Astrocyte (in vitro differentiated cells and primary cell): ENCODE results near the gene MRPS6. TPM values are rescaled to one million over a fixed set of nuclear protein-coding genes. Genes with fewer than 3 reads are reported as not detected.

ENCODE experiments used
- DNase-seq: peaks from one replicate; pipeline ENCODE4 v3.0.0-alpha.2; 2010; ENCODE audit warnings: low read depth
- FAIRE-seq: peaks from 2 replicates; lab custom pipeline; 2011; peaks lifted over from hg19 to GRCh38; lab: Jason Lieb, UNC
- H2AFZ ChIP-seq: 2 replicates; pipeline ENCODE4 v1.6.0; 2012; ENCODE audit warnings: low read depth, low read length, inconsistent platforms
- H3K27ac ChIP-seq: 2 replicates; pipeline ENCODE4 v1.5.1; 2011; ENCODE audit warnings: low read depth, low read length, inconsistent platforms
- H3K27me3 ChIP-seq: 2 replicates; pipeline ENCODE4 v1.6.0; 2011; ENCODE audit warnings: low read length, inconsistent platforms; ENCODE audit not compliant: insufficient read depth
- H3K36me3 ChIP-seq: 2 replicates; pipeline ENCODE4 v1.5.1; 2011; ENCODE audit warnings: low read length, inconsistent platforms; ENCODE audit not compliant: insufficient read depth
- H3K4me1 ChIP-seq: 2 replicates; pipeline ENCODE4 v1.5.1; 2011; ENCODE audit warnings: low read length, inconsistent platforms; ENCODE audit not compliant: insufficient read depth
- H3K4me2 ChIP-seq: 2 replicates; pipeline ENCODE4 v1.6.0; 2012; ENCODE audit warnings: low read length, inconsistent platforms
- H3K4me3 ChIP-seq: 2 replicates; pipeline ENCODE4 v1.5.1; 2011; ENCODE audit warnings: low read depth, mild to moderate bottlenecking, low read length, inconsistent platforms; ENCODE audit not compliant: insufficient read depth
- H3K79me2 ChIP-seq: 2 replicates; pipeline ENCODE4 v1.6.0; 2012; ENCODE audit warnings: mild to moderate bottlenecking, low read length, inconsistent platforms; ENCODE audit not compliant: insufficient read depth
- H3K9ac ChIP-seq: 2 replicates; pipeline ENCODE4 v1.6.0; 2012; ENCODE audit warnings: mild to moderate bottlenecking, low read length, inconsistent platforms
- H3K9me3 ChIP-seq: 2 replicates; pipeline ENCODE4 v1.5.1; 2012; ENCODE audit warnings: low read depth, mild to moderate bottlenecking, low read length, inconsistent platforms; ENCODE audit not compliant: insufficient read depth
- H4K20me1 ChIP-seq: 2 replicates; pipeline ENCODE4 v1.6.0; 2012; ENCODE audit warnings: low read length, inconsistent platforms; ENCODE audit not compliant: insufficient read depth
- H3K27ac Mint-ChIP-seq: one replicate; pipeline ENCODE4 v1.8.0; 2021; ENCODE audit warnings: mild to moderate bottlenecking, mixed read lengths; ENCODE audit not compliant: unreplicated experiment
- H3K27me3 Mint-ChIP-seq: one replicate; pipeline ENCODE4 v1.8.0; 2021; ENCODE audit warnings: low read depth, mixed read lengths; ENCODE audit not compliant: unreplicated experiment
- H3K36me3 Mint-ChIP-seq: one replicate; pipeline ENCODE4 v1.8.0; 2021; ENCODE audit warnings: low read depth, mixed read lengths; ENCODE audit not compliant: unreplicated experiment
- H3K4me1 Mint-ChIP-seq: one replicate; pipeline ENCODE4 v1.8.0; 2021; ENCODE audit warnings: low read depth, mixed read lengths; ENCODE audit not compliant: unreplicated experiment
- H3K4me3 Mint-ChIP-seq: one replicate; pipeline ENCODE4 v1.8.0; 2021; ENCODE audit warnings: mild to moderate bottlenecking, moderate library complexity, mixed read lengths; ENCODE audit not compliant: unreplicated experiment
- H3K9me3 Mint-ChIP-seq: one replicate; pipeline ENCODE4 v1.8.0; 2021; ENCODE audit warnings: mild to moderate bottlenecking, mixed read lengths; ENCODE audit not compliant: unreplicated experiment
- CTCF ChIP-seq: IDR thresholded peaks from 2 replicates; pipeline ENCODE4 v1.5.1; 2011; ENCODE audit warnings: low read depth, mild to moderate bottlenecking, inconsistent platforms, low read length, moderate library complexity; ENCODE audit not compliant: insufficient read depth
- EZH2 ChIP-seq: IDR thresholded peaks from 2 replicates; pipeline ENCODE4 v1.6.1; 2012; ENCODE audit warnings: mild to moderate bottlenecking, low read length, inconsistent platforms; ENCODE audit not compliant: insufficient read depth
- total RNA-seq: library from RNA; stranded (reverse); gene quantifications from 2 replicates; pipeline ENCODE4 v1.2.1, GENCODE V29; 2021

Gene MRPS6
- total RNA-seq, 1 donor from 2014 or later = 67.5 TPM

- Histone ChIP-seq H3K9me3 (no peaks in the 10 kb centered on the region), H3K9ac (no peak overlapping the region), H2AFZ (no peak overlapping the region), H3K4me2 (no peak overlapping the region), H3K79me2 (no peaks in the 10 kb centered on the region), H3K27ac (no peak overlapping the region), H3K27me3 (no peaks in the 10 kb centered on the region), H3K36me3 (no peaks in the 10 kb centered on the region), H3K4me1 (no peaks in the 10 kb centered on the region), H3K4me3 (no peak overlapping the region), H4K20me1 (no peaks in the 10 kb centered on the region)
- H3K27me3 Mint-ChIP-seq = no peaks in the 10 kb centered on the region
- H3K4me3 Mint-ChIP-seq = no peak overlapping the region
- FAIRE-seq = no peak
- H3K27ac Mint-ChIP-seq = no peak overlapping the region
- TF ChIP-seq CTCF (no peak), EZH2 (no peak)
- DNase-seq = no peak
- H3K4me1 Mint-ChIP-seq = peaks cover 5% of the 10 kb centered on the region
- H3K36me3 Mint-ChIP-seq = peaks cover 10% of the 10 kb centered on the region
- peaks cover 5% of the 10 kb centered on the region for H3K9me3 Mint-ChIP-seq
These were observed 118.5 kb downstream of the MRPS6 start for GRCh38 chr21:34191876-34192275.

Other genes starting within 250 kb of the MRPS6 start
- 163 and 171 TPM in 2 replicates for gene ATP5PO, start 157.8 kb upstream of the MRPS6 start, total RNA-seq
- gene SLC5A3, start within 50 bp of the MRPS6 start, total RNA-seq = 17.8 and 22.1 TPM in 2 replicates